ENCODE measurements around the gene TEX11.
"Not testable (repeated sequence)": the region's sequence is repeated elsewhere in the genome, so short reads cannot be mapped to it uniquely, and the experiment has no call there.

TEX11 gene

DNA sequence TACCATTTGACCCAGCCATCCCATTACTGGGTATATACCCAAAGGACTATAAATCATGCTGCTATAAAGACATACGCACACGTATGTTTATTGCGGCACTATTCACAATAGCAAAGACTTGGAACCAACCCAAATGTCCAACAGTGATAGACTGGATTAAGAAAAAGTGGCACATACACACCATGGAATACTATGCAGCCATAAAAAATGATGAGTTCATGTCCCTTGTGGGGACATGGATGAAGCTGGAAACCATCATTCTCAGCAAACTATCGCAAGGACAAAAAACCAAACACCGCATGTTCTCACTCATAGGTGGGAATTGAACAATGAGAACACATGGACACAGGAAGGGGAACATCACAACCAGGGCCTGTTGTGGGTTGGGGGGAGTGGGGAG, 174.7 kb downstream of the TEX11 start:
- not testable (repeated sequence) for H2BK12ac ChIP-seq (ENCODE audit: low read length); H3K9me3 ChIP-seq (ENCODE audit: insufficient read depth, low read depth, low read length); H2AFZ ChIP-seq (ENCODE audit: insufficient read depth, low read length, poor library complexity); H2AK5ac ChIP-seq (ENCODE audit: low read length); H4K8ac ChIP-seq (ENCODE audit: low read depth, low read length); DNase-seq; H3K4me3 ChIP-seq (ENCODE audit: low read depth, low read length); H3K14ac ChIP-seq (ENCODE audit: low read length); H3K79me1 ChIP-seq (ENCODE audit: low read length); H3K9ac ChIP-seq (ENCODE audit: low read length); H3K4me1 ChIP-seq (ENCODE audit: control insufficient read depth in 1 of 2, insufficient read depth in 2 of 2, low read length in 2 of 2); H3K4me2 ChIP-seq (ENCODE audit: low read length); H3K27me3 ChIP-seq (ENCODE audit: insufficient read depth, low read length); H3K18ac ChIP-seq (ENCODE audit: low read length); H2BK5ac ChIP-seq (ENCODE audit: low read depth, low read length, poor library complexity); H3K23ac ChIP-seq (ENCODE audit: low read length); H4K91ac ChIP-seq (ENCODE audit: low read depth, low read length); H2BK120ac ChIP-seq (ENCODE audit: insufficient read depth, low read length, poor library complexity); H3K79me2 ChIP-seq (ENCODE audit: control insufficient read depth, insufficient read depth, low read length, poor library complexity); H3K4ac ChIP-seq (ENCODE audit: low read depth, low read length); H3K27ac ChIP-seq (ENCODE audit: low read depth, low read length); H3K36me3 ChIP-seq (ENCODE audit: control insufficient read depth in 1 of 2, insufficient read depth in 2 of 2, low read length in 2 of 2); H4K12ac ChIP-seq (ENCODE audit: low read depth, low read length)
- no CpG with 5 or more reads among the region's 5 CpGs for WGBS (ENCODE audit: extremely low coverage, insufficient coverage, insufficient read length)

DNA sequence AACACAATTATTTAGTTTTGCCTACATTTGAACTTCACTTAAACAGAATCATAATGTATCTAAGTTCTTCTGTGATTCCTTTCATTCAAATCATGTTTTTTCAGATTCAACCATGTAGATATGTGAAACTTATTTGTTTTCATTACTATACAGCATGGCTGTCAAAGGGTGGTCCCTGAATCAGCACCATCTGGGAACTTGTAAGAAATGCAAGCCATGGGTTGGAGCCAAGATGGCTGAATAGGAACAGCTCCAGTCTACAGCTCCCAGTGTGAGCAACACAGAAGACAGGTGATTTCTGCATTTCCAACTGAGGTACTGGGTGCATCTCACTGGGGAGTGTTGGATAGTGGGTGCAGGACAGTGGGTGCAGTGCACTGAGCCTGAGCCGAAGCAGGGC, 180.6 kb downstream of the TEX11 start:
- not testable (repeated sequence) for H2AFZ ChIP-seq (ENCODE audit: insufficient read depth, low read length, poor library complexity); H3K18ac ChIP-seq (ENCODE audit: low read length); H4K91ac ChIP-seq (ENCODE audit: low read depth, low read length); H3K27me3 ChIP-seq (ENCODE audit: insufficient read depth, low read length); H3K79me2 ChIP-seq (ENCODE audit: control insufficient read depth, insufficient read depth, low read length, poor library complexity); H3K27ac ChIP-seq (ENCODE audit: low read depth, low read length); H4K8ac ChIP-seq (ENCODE audit: low read depth, low read length); H3K36me3 ChIP-seq (ENCODE audit: control insufficient read depth in 1 of 2, insufficient read depth in 2 of 2, low read length in 2 of 2); H3K4me2 ChIP-seq (ENCODE audit: low read length); H3K4ac ChIP-seq (ENCODE audit: low read depth, low read length); H2BK5ac ChIP-seq (ENCODE audit: low read depth, low read length, poor library complexity); H3K4me3 ChIP-seq (ENCODE audit: low read depth, low read length); H3K23ac ChIP-seq (ENCODE audit: low read length); H3K4me1 ChIP-seq (ENCODE audit: control insufficient read depth in 1 of 2, insufficient read depth in 2 of 2, low read length in 2 of 2); H2AK5ac ChIP-seq (ENCODE audit: low read length); DNase-seq; H3K9me3 ChIP-seq (ENCODE audit: insufficient read depth, low read depth, low read length); H2BK120ac ChIP-seq (ENCODE audit: insufficient read depth, low read length, poor library complexity); H4K12ac ChIP-seq (ENCODE audit: low read depth, low read length); H3K79me1 ChIP-seq (ENCODE audit: low read length); H3K9ac ChIP-seq (ENCODE audit: low read length); H3K14ac ChIP-seq (ENCODE audit: low read length); H2BK12ac ChIP-seq (ENCODE audit: low read length)
- no CpG with 5 or more reads among the region's 1 CpG for WGBS (ENCODE audit: extremely low coverage, insufficient coverage, insufficient read length)

DNA sequence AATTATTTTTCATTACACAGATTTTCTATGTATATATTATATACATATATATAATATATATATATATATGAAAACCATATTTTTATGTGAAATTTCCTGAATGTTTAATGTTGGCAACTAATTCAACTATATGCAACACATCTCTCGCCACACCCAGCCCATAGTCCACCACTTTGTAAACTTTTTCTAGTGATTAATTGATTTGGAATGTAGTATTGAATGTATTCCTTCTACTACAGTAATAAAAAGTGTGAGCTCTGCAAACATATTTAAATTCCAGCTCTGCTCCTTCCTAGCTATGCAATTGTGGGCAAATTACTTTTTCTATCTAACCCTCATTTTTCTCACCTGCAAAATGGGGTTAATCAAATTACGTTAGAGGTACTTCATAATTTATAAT, 187.8 kb downstream of the TEX11 start:
- WGBS (ENCODE audit: extremely low coverage, insufficient coverage, insufficient read length), result no CpG with 5 or more reads among the region's 2 CpGs
- H4K91ac ChIP-seq (ENCODE audit: low read depth, low read length), result no peak overlapping the region
- no peaks in the 10 kb centered on the region for H3K79me2 ChIP-seq (ENCODE audit: control insufficient read depth, insufficient read depth, low read length, poor library complexity)
- no peak overlapping the region for H2BK12ac ChIP-seq (ENCODE audit: low read length)
- H4K12ac ChIP-seq (ENCODE audit: low read depth, low read length), result no peak overlapping the region
- H2BK5ac ChIP-seq (ENCODE audit: low read depth, low read length, poor library complexity), result no peak overlapping the region
- DNase-seq, result no peak
- H2AFZ ChIP-seq (ENCODE audit: insufficient read depth, low read length, poor library complexity), result no peak overlapping the region
- H3K27ac ChIP-seq (ENCODE audit: low read depth, low read length), result no peak overlapping the region
- no peaks in the 10 kb centered on the region for H3K27me3 ChIP-seq (ENCODE audit: insufficient read depth, low read length)
- no peak overlapping the region for H3K9ac ChIP-seq (ENCODE audit: low read length)
- no peak overlapping the region for H2BK120ac ChIP-seq (ENCODE audit: insufficient read depth, low read length, poor library complexity)
- H3K4me3 ChIP-seq (ENCODE audit: low read depth, low read length), result no peak overlapping the region
- no peak overlapping the region for H3K18ac ChIP-seq (ENCODE audit: low read length)
- H3K4me2 ChIP-seq (ENCODE audit: low read length), result no peak overlapping the region
- no peaks in the 10 kb centered on the region for H3K4me1 ChIP-seq (ENCODE audit: control insufficient read depth in 1 of 2, insufficient read depth in 2 of 2, low read length in 2 of 2)
- H3K9me3 ChIP-seq (ENCODE audit: insufficient read depth, low read depth, low read length), result no peaks in the 10 kb centered on the region
- H4K8ac ChIP-seq (ENCODE audit: low read depth, low read length), result no peak overlapping the region
- no peaks in the 10 kb centered on the region for H3K36me3 ChIP-seq (ENCODE audit: control insufficient read depth in 1 of 2, insufficient read depth in 2 of 2, low read length in 2 of 2)
- no peak overlapping the region for H3K14ac ChIP-seq (ENCODE audit: low read length)
- H3K23ac ChIP-seq (ENCODE audit: low read length), result no peak overlapping the region
- H3K4ac ChIP-seq (ENCODE audit: low read depth, low read length), result no peak overlapping the region
- no peak overlapping the region for H2AK5ac ChIP-seq (ENCODE audit: low read length)
- no peaks in the 10 kb centered on the region for H3K79me1 ChIP-seq (ENCODE audit: low read length)

DNA sequence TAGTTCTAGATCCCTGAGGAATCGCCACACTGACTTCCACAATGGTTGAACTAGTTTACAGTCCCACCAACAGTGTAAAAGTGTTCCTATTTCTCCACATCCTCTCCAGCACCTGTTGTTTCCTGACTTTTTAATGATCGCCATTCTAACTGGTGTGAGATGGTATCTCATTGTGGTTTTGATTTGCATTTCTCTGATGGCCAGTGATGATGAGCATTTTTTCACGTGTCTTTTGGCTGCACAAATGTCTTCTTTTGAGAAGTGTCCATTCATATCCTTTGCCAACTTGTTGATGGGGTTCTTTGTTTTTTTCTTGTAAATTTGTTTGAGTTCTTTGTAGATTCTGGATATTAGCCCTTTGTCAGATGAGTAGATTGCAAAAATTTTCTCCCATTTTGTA, 197.2 kb downstream of the TEX11 start:
- H3K14ac ChIP-seq (ENCODE audit: low read length); H3K9ac ChIP-seq (ENCODE audit: low read length); DNase-seq; H4K91ac ChIP-seq (ENCODE audit: low read depth, low read length); H2BK120ac ChIP-seq (ENCODE audit: insufficient read depth, low read length, poor library complexity); H2BK12ac ChIP-seq (ENCODE audit: low read length); H3K27ac ChIP-seq (ENCODE audit: low read depth, low read length); H3K79me1 ChIP-seq (ENCODE audit: low read length); H3K27me3 ChIP-seq (ENCODE audit: insufficient read depth, low read length); H3K18ac ChIP-seq (ENCODE audit: low read length); H2AK5ac ChIP-seq (ENCODE audit: low read length); H3K4ac ChIP-seq (ENCODE audit: low read depth, low read length); H3K4me3 ChIP-seq (ENCODE audit: low read depth, low read length); H2BK5ac ChIP-seq (ENCODE audit: low read depth, low read length, poor library complexity); H3K9me3 ChIP-seq (ENCODE audit: insufficient read depth, low read depth, low read length); H3K4me1 ChIP-seq (ENCODE audit: control insufficient read depth in 1 of 2, insufficient read depth in 2 of 2, low read length in 2 of 2); H3K79me2 ChIP-seq (ENCODE audit: control insufficient read depth, insufficient read depth, low read length, poor library complexity); H3K23ac ChIP-seq (ENCODE audit: low read length); H2AFZ ChIP-seq (ENCODE audit: insufficient read depth, low read length, poor library complexity); H3K36me3 ChIP-seq (ENCODE audit: control insufficient read depth in 1 of 2, insufficient read depth in 2 of 2, low read length in 2 of 2); H4K12ac ChIP-seq (ENCODE audit: low read depth, low read length); H4K8ac ChIP-seq (ENCODE audit: low read depth, low read length); H3K4me2 ChIP-seq (ENCODE audit: low read length): not testable (repeated sequence)
- WGBS (ENCODE audit: extremely low coverage, insufficient coverage, insufficient read length), result no CpG with 5 or more reads among the region's 3 CpGs
